Muscle layer of colon (tissue), 2 donors: ENCODE measurements around the gene SACM1L.

Experiments used
- H3K27ac ChIP-seq: one replicate; pipeline ENCODE4 v1.7.0; 2013; ENCODE audit warnings: low read depth, mild to moderate bottlenecking, low read length, moderate library complexity
- H3K27me3 ChIP-seq, 2 donors: one replicate each; pipeline ENCODE4 v1.7.0; 2013; ENCODE audit warnings: low read length in 2 of 2, mild to moderate bottlenecking in 2 of 2; ENCODE audit not compliant: insufficient read depth in 2 of 2, control insufficient read depth in 1 of 2
- H3K36me3 ChIP-seq: one replicate; pipeline ENCODE4 v1.7.0; 2013; ENCODE audit warnings: mild to moderate bottlenecking, low read length; ENCODE audit not compliant: insufficient read depth
- H3K4me1 ChIP-seq: one replicate; pipeline ENCODE4 v1.7.0; 2013; ENCODE audit warnings: mild to moderate bottlenecking, low read length; ENCODE audit not compliant: insufficient read depth
- H3K4me3 ChIP-seq, 2 donors: one replicate each; pipeline ENCODE4 v1.7.0; 2013; ENCODE audit warnings: low read length in 2 of 2, low read depth in 1 of 2, mild to moderate bottlenecking in 1 of 2, moderate library complexity in 1 of 2
- H3K9ac ChIP-seq: one replicate; pipeline ENCODE4 v1.7.0; 2013; ENCODE audit warnings: low read length
- H3K9me3 ChIP-seq: one replicate; pipeline ENCODE4 v1.7.0; 2013; ENCODE audit warnings: mild to moderate bottlenecking, low read length
- donor health status: abdominal sarcoma.
- donor health status: Adenocarcinoma of cecum.

The SACM1L gene

GRCh38 chr3:45785605-45786150 is 96.5 kb downstream of the SACM1L start:
- Histone ChIP-seq H3K36me3 (no peaks in the 10 kb centered on the region), H3K27me3 (no peaks in the 10 kb centered on the region), H3K9me3 (no peaks in the 10 kb centered on the region), H3K4me1 (no peaks in the 10 kb centered on the region), H3K27ac (no peak overlapping the region), H3K9ac (no peak overlapping the region), H3K4me3 (no peak overlapping the region)

GRCh38 chr3:45786801-45787495 is 97.8 kb downstream of the SACM1L start:
- no peak overlapping the region for H3K4me3 ChIP-seq
- no peak overlapping the region for H3K27ac ChIP-seq
- H3K9ac ChIP-seq, result no peak overlapping the region

GRCh38 chr3:45787551-45787950 is 98.4 kb downstream of the SACM1L start:
- no peak overlapping the region for H3K4me3 ChIP-seq
- H3K9me3 ChIP-seq, result no peaks in the 10 kb centered on the region
- H3K36me3 ChIP-seq, result no peaks in the 10 kb centered on the region
- H3K9ac ChIP-seq, result no peak overlapping the region
- H3K27ac ChIP-seq, result no peak overlapping the region
- H3K27me3 ChIP-seq, result no peaks in the 10 kb centered on the region
- H3K4me1 ChIP-seq, result no peaks in the 10 kb centered on the region

More at GRCh38 chr3:45786801-45787495, 97.8 kb downstream of the SACM1L start:
- Histone ChIP-seq H3K27me3 (no peaks in the 10 kb centered on the region), H3K9me3 (no peaks in the 10 kb centered on the region), H3K36me3 (no peaks in the 10 kb centered on the region), H3K4me1 (no peaks in the 10 kb centered on the region)

GRCh38 chr3:45789235-45789812 is 100.1 kb downstream of the SACM1L start:
- Histone ChIP-seq H3K27me3 (peaks cover 1 to 3% of the 10 kb centered on the region in 2 donors), H3K9me3 (no peaks in the 10 kb centered on the region), H3K4me1 (no peaks in the 10 kb centered on the region), H3K36me3 (no peaks in the 10 kb centered on the region), H3K4me3 (no peak overlapping the region), H3K9ac (no peak overlapping the region), H3K27ac (no peak overlapping the region)

- Histone ChIP-seq H3K9ac (no peak overlapping the region), H3K9me3 (no peaks in the 10 kb centered on the region), H3K27me3 (peaks cover 12 to 14% of the 10 kb centered on the region in 2 donors), H3K36me3 (no peaks in the 10 kb centered on the region), H3K4me1 (peaks cover 3% of the 10 kb centered on the region), H3K4me3 (no peak overlapping the region), H3K27ac (no peak overlapping the region)
Measured at GRCh38 chr3:45790596-45790995, 101.4 kb downstream of the SACM1L start.

GRCh38 chr3:45792036-45792435 is 102.8 kb downstream of the SACM1L start:
- Histone ChIP-seq H3K9ac (no peak overlapping the region), H3K27me3 (peaks cover 23 to 29% of the 10 kb centered on the region in 2 donors), H3K4me3 (no peak overlapping the region), H3K36me3 (no peaks in the 10 kb centered on the region), H3K27ac (no peak overlapping the region), H3K4me1 (peaks cover 8% of the 10 kb centered on the region), H3K9me3 (no peaks in the 10 kb centered on the region)

GRCh38 chr3:45792516-45793172 is 103.4 kb downstream of the SACM1L start:
- no peak overlapping the region for H3K4me3 ChIP-seq
- no peaks in the 10 kb centered on the region for H3K36me3 ChIP-seq
- H3K27me3 ChIP-seq, result peaks cover 29 to 34% of the 10 kb centered on the region in 2 donors
- H3K9ac ChIP-seq, result no peak overlapping the region
- no peak overlapping the region for H3K27ac ChIP-seq
- H3K4me1 ChIP-seq, result peaks cover 8% of the 10 kb centered on the region
- no peaks in the 10 kb centered on the region for H3K9me3 ChIP-seq

- Histone ChIP-seq H3K9ac (no peak overlapping the region), H3K9me3 (no peaks in the 10 kb centered on the region), H3K4me1 (peaks cover 8% of the 10 kb centered on the region), H3K4me3 (no peak overlapping the region), H3K36me3 (no peaks in the 10 kb centered on the region), H3K27me3 (peaks cover 34 to 36% of the 10 kb centered on the region in 2 donors), H3K27ac (no peak overlapping the region)
Measured at GRCh38 chr3:45793482-45794176, 104.4 kb downstream of the SACM1L start.

GRCh38 chr3:45794177-45794560 is 105.0 kb downstream of the SACM1L start:
- Histone ChIP-seq H3K9ac (no peak overlapping the region), H3K9me3 (no peaks in the 10 kb centered on the region), H3K4me1 (peaks cover 8% of the 10 kb centered on the region), H3K27ac (no peak overlapping the region), H3K4me3 (no peak overlapping the region), H3K36me3 (no peaks in the 10 kb centered on the region), H3K27me3 (peaks cover 35 to 36% of the 10 kb centered on the region in 2 donors)

GRCh38 chr3:45794660-45795059 is 105.5 kb downstream of the SACM1L start:
- no peak overlapping the region for H3K27ac ChIP-seq
- H3K36me3 ChIP-seq, result no peaks in the 10 kb centered on the region
- H3K9ac ChIP-seq, result no peak overlapping the region
- H3K4me3 ChIP-seq, result no peak overlapping the region
- H3K27me3 ChIP-seq, result peaks cover 36 to 38% of the 10 kb centered on the region in 2 donors
- H3K9me3 ChIP-seq, result no peaks in the 10 kb centered on the region
- H3K4me1 ChIP-seq, result peaks cover 8% of the 10 kb centered on the region
